ENCODE results near the gene GPATCH2.

GPATCH2 gene

GRCh38 chr1:217437376-217437775 lies 193.5 kb downstream of the GPATCH2 start:
- no peak for TF ChIP-seq CTCF (conservative IDR thresholded peaks at IDR 0.05; ENCODE audit: low read depth, low read length)
- H3K36me3 ChIP-seq (ENCODE audit: insufficient read depth): no peaks in the 10 kb centered on the region
- no peaks in the 10 kb centered on the region for H4K20me1 ChIP-seq (ENCODE audit: insufficient read depth)
- no peak overlapping the region for H3K9ac ChIP-seq
- no peaks in the 10 kb centered on the region for H3K4me1 ChIP-seq (ENCODE audit: low read depth, poor library complexity, severe bottlenecking)
- H3K4me2 ChIP-seq: no peak overlapping the region
- H2AFZ ChIP-seq (ENCODE audit: low read depth): no peak overlapping the region
- no peak overlapping the region for H3K4me3 ChIP-seq (IDR thresholded peaks at IDR 0.05; ENCODE audit: insufficient read depth, low read depth, low read length)
- no peaks in the 10 kb centered on the region for H3K27me3 ChIP-seq (ENCODE audit: insufficient read depth, low read depth)
- H3K27ac ChIP-seq: no peak overlapping the region
- H3K79me2 ChIP-seq (ENCODE audit: insufficient read depth, low read depth): no peaks in the 10 kb centered on the region

DNA sequence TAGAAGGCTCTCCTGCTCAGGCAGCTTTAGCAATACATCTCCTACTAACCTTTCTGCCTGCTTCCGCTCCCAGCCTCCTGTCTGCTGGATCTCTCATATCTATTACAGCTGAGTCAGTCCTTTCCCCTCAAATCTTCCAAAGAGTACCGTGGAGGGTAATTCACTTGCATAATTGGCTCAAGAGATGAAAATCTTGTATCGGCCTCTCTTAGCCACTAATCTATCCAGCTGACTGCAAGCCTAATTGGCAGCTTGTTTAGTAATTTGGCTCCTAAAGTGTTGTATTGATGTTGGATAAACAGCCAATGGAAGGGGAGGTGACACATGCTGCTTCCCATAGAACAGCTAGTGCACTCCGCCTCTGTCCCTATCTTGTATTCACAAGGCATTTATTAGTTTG lies 195.7 kb downstream of the GPATCH2 start:
- H4K20me1 ChIP-seq (ENCODE audit: insufficient read depth): no peaks in the 10 kb centered on the region
- no peak overlapping the region for H2AFZ ChIP-seq (ENCODE audit: low read depth)
- no peak overlapping the region for H3K27ac ChIP-seq
- no peaks in the 10 kb centered on the region for H3K27me3 ChIP-seq (ENCODE audit: insufficient read depth, low read depth)
- no peak overlapping the region for H3K9ac ChIP-seq
- H3K36me3 ChIP-seq (ENCODE audit: insufficient read depth): no peaks in the 10 kb centered on the region
- H3K4me1 ChIP-seq (ENCODE audit: low read depth, poor library complexity, severe bottlenecking): no peaks in the 10 kb centered on the region
- H3K79me2 ChIP-seq (ENCODE audit: insufficient read depth, low read depth): no peaks in the 10 kb centered on the region
- H3K4me3 ChIP-seq (IDR thresholded peaks at IDR 0.05; ENCODE audit: insufficient read depth, low read depth, low read length): no peak overlapping the region
- no peak overlapping the region for H3K4me2 ChIP-seq
- TF ChIP-seq CTCF (conservative IDR thresholded peaks at IDR 0.05; ENCODE audit: low read depth, low read length): no peak

DNA sequence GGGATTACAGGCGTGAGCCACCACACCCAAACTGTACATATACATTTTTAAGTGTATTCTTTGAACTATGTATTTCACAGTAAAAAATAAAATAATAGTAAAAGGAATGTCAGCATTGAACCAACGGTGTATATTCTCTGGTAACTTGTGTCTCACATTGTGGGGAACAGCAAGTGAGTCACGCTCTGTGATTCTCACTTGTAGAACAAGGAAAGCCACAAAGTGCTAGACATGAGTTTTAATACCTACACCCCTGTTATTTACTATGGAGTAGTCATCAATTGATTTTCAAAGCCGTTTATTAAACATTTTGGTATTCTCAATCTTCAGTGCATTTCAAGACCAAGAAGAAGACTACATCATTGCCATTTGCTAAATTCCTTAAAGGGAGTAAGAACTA lies 197.2 kb downstream of the GPATCH2 start:
- Histone ChIP-seq H3K27me3 (ENCODE audit: insufficient read depth, low read depth) (no peaks in the 10 kb centered on the region), H4K20me1 (ENCODE audit: insufficient read depth) (no peaks in the 10 kb centered on the region), H3K4me2 (no peak overlapping the region), H3K4me3 (IDR thresholded peaks at IDR 0.05; ENCODE audit: insufficient read depth, low read depth, low read length) (no peak overlapping the region), H2AFZ (ENCODE audit: low read depth) (no peak overlapping the region), H3K4me1 (ENCODE audit: low read depth, poor library complexity, severe bottlenecking) (no peaks in the 10 kb centered on the region), H3K36me3 (ENCODE audit: insufficient read depth) (no peaks in the 10 kb centered on the region), H3K9ac (no peak overlapping the region), H3K79me2 (ENCODE audit: insufficient read depth, low read depth) (no peaks in the 10 kb centered on the region), H3K27ac (no peak overlapping the region)
- TF ChIP-seq CTCF (conservative IDR thresholded peaks at IDR 0.05; ENCODE audit: low read depth, low read length): no peak

DNA sequence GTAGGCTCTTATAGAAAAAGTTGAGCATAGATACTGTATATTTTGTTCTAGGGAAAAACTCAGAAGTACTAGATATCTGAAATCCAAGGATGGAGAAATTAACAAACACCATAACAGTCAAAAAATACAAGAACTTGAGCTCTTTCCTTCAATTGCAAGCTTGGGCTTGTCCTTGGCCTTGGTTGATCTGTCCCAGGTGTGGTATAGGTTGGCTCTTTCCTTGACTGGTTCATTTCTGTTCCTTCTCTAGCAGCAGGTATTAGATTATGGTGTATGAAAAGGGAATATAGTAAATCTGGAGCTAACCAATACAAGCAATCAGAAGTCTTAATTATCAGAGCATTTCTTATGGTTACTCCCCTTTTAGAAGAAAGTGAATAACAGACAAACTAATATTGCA lies 198.6 kb downstream of the GPATCH2 start:
- no peaks in the 10 kb centered on the region for H4K20me1 ChIP-seq (ENCODE audit: insufficient read depth)
- no peak overlapping the region for H3K4me3 ChIP-seq (IDR thresholded peaks at IDR 0.05; ENCODE audit: insufficient read depth, low read depth, low read length)
- H2AFZ ChIP-seq (ENCODE audit: low read depth): no peak overlapping the region
- H3K4me2 ChIP-seq: no peak overlapping the region
- no peaks in the 10 kb centered on the region for H3K4me1 ChIP-seq (ENCODE audit: low read depth, poor library complexity, severe bottlenecking)
- no peak overlapping the region for H3K9ac ChIP-seq
- H3K36me3 ChIP-seq (ENCODE audit: insufficient read depth): no peaks in the 10 kb centered on the region
- no peaks in the 10 kb centered on the region for H3K79me2 ChIP-seq (ENCODE audit: insufficient read depth, low read depth)
- no peaks in the 10 kb centered on the region for H3K27me3 ChIP-seq (ENCODE audit: insufficient read depth, low read depth)
- H3K27ac ChIP-seq: no peak overlapping the region
- no peak for TF ChIP-seq CTCF (conservative IDR thresholded peaks at IDR 0.05; ENCODE audit: low read depth, low read length)

GRCh38 chr1:217431395-217431794 lies 199.5 kb downstream of the GPATCH2 start:
- no peak overlapping the region for H3K4me2 ChIP-seq
- no peaks in the 10 kb centered on the region for H4K20me1 ChIP-seq (ENCODE audit: insufficient read depth)
- no peaks in the 10 kb centered on the region for H3K79me2 ChIP-seq (ENCODE audit: insufficient read depth, low read depth)
- H3K27me3 ChIP-seq (ENCODE audit: insufficient read depth, low read depth): no peaks in the 10 kb centered on the region
- no peak overlapping the region for H3K9ac ChIP-seq
- H3K36me3 ChIP-seq (ENCODE audit: insufficient read depth): no peaks in the 10 kb centered on the region
- no peak overlapping the region for H2AFZ ChIP-seq (ENCODE audit: low read depth)
- H3K4me1 ChIP-seq (ENCODE audit: low read depth, poor library complexity, severe bottlenecking): no peaks in the 10 kb centered on the region
- no peak overlapping the region for H3K27ac ChIP-seq
- no peak for TF ChIP-seq CTCF (conservative IDR thresholded peaks at IDR 0.05; ENCODE audit: low read depth, low read length)
- no peak overlapping the region for H3K4me3 ChIP-seq (IDR thresholded peaks at IDR 0.05; ENCODE audit: insufficient read depth, low read depth, low read length)

Data from KMS-11 (cell line).